HCT116 (cell line): ENCODE measurements around the gene FES. TPM values are rescaled to one million over a fixed set of nuclear protein-coding genes. Genes with fewer than 3 reads are reported as not detected.

Source experiments
- ATAC-seq: fragments of 200-7000 bp; cut with Tn5 transposase; 2 replicates; pipeline ENCODE4 v1.9.1; 2020; ENCODE audit warnings: mild to moderate bottlenecking, moderate library complexity
- BruUV-seq: library from RNA; stranded (reverse); fragments of 400-500 nt; replicated peaks from 2 replicates; lab custom pipeline; 2021; lab: Mats Ljungman, UMichigan
- CTCF ChIA-PET: fragments of 300-600 bp; sonication (Branson Sonifier 250); formaldehyde crosslinking; loops from one replicate; lab custom pipeline; 2021; ENCODE audit warnings: antibody characterized with exemption; lab: Charles Lee
- POLR2A ChIA-PET: fragments of 300-600, 350-600 bp; sonication (Branson Sonifier 250); formaldehyde crosslinking; loops from one replicate; lab custom pipeline; 2021; ENCODE audit warnings: antibody characterized with exemption; lab: Charles Lee
- RAD21 ChIA-PET, 2 experiments: fragments of 300-600 bp; sonication (Branson Sonifier 250); formaldehyde crosslinking; loops; one replicate each; lab custom pipeline; 2023; ENCODE audit warnings: low total read pairs in 2 of 2; ENCODE audit not compliant: uncharacterized antibody in 2 of 2, unreplicated experiment in 2 of 2, low non-redundant PET in 1 of 2; lab: Charles Lee
- DNase-seq: peaks from one replicate; pipeline ENCODE4 v3.0.0-alpha.2; 2010; ENCODE audit warnings: low read depth, low spot score
- H2AFZ ChIP-seq: fragments of 200-600 bp; shearing (Covaris generic), sonication (generic); 2 replicates; pipeline ENCODE4 v1.6.1; 2017; ENCODE audit warnings: low read depth, mixed run types, mixed read lengths, antibody characterized with exemption, low read length; ENCODE audit not compliant: poor library complexity, severe bottlenecking
- H3K27ac ChIP-seq: 2 replicates; pipeline ENCODE4 v1.5.1; 2012; ENCODE audit warnings: low read depth, low read length
- H3K27me3 ChIP-seq: fragments of 200-600 bp; sonication (generic); 2 replicates; pipeline ENCODE4 v1.6.1; 2016; ENCODE audit warnings: mixed run types, low read length, mixed read lengths; ENCODE audit not compliant: insufficient read depth
- H3K36me3 ChIP-seq, 2 experiments: fragments of 200-500 bp in 1 of 2; fragments of 200-600 bp in 1 of 2; sonication (Bioruptor generic) in 1 of 2; sonication (generic) in 1 of 2; 2 replicates each; pipeline versions ENCODE4 v1.5.1 to v1.6.1; 2014 to 2016; ENCODE audit warnings: low read length in 2 of 2, inconsistent platforms in 1 of 2, mixed read lengths in 1 of 2, mixed run types in 1 of 2; ENCODE audit not compliant: insufficient read depth in 2 of 2, control insufficient read depth in 1 of 2
- H3K4me1 ChIP-seq, 2 experiments: fragments of 200-600 bp in 1 of 2; sonication (generic) in 1 of 2; 2 replicates each; pipeline versions ENCODE4 v1.5.1 to v1.6.1; 2012 to 2017; ENCODE audit warnings: low read length in 2 of 2, inconsistent platforms in 1 of 2, mild to moderate bottlenecking in 1 of 2, mixed read lengths in 1 of 2, mixed run types in 1 of 2, moderate library complexity in 1 of 2; ENCODE audit not compliant: insufficient read depth in 2 of 2, control insufficient read depth in 1 of 2
- H3K4me2 ChIP-seq: fragments of 200-600 bp; sonication (generic); 2 replicates; pipeline ENCODE4 v1.6.1; 2017; ENCODE audit warnings: mixed run types, low read length, mixed read lengths
- H3K4me3 ChIP-seq, 2 experiments: fragments of 200-600 bp in 1 of 2; sonication (generic) in 1 of 2; replicated peaks in 1 of 2; 2 replicates each; pipeline ENCODE4 v1.5.1; 2011 to 2016; ENCODE audit warnings: low read length in 2 of 2, control low read depth in 1 of 2, low read depth in 1 of 2, mild to moderate bottlenecking in 1 of 2, mixed read lengths in 1 of 2, mixed run types in 1 of 2
- H3K79me2 ChIP-seq: fragments of 200-600 bp; sonication (generic); 2 replicates; pipeline ENCODE4 v1.6.1; 2017; ENCODE audit warnings: mild to moderate bottlenecking, mixed run types, low read length, moderate library complexity, mixed read lengths; ENCODE audit not compliant: insufficient read depth
- H3K9ac ChIP-seq: fragments of 200-600 bp; sonication (generic); 2 replicates; pipeline ENCODE4 v1.6.1; 2016; ENCODE audit warnings: low read length, mixed read lengths
- H3K9me2 ChIP-seq: fragments of 200-600 bp; sonication (generic), shearing (Covaris generic); 2 replicates; pipeline ENCODE4 v1.6.1; 2017; ENCODE audit warnings: mixed run types, mild to moderate bottlenecking, moderate library complexity; ENCODE audit not compliant: insufficient read depth
- H3K9me3 ChIP-seq, 2 experiments: fragments of 200-500 bp in 1 of 2; fragments of 200-600 bp in 1 of 2; sonication (Bioruptor generic) in 1 of 2; sonication (generic) in 1 of 2; 2 replicates each; pipeline ENCODE4 v1.6.1; 2014 to 2017; ENCODE audit warnings: low read length in 2 of 2, mixed read lengths in 2 of 2, inconsistent platforms in 1 of 2, low read depth in 1 of 2, mild to moderate bottlenecking in 1 of 2, mixed run types in 1 of 2, moderate library complexity in 1 of 2; ENCODE audit not compliant: control insufficient read depth in 1 of 2, insufficient read depth in 1 of 2
- H4K20me1 ChIP-seq: fragments of 200-600 bp; sonication (generic), shearing (Covaris generic); 2 replicates; pipeline ENCODE4 v1.6.1; 2017; ENCODE audit warnings: mixed run types, mild to moderate bottlenecking, moderate library complexity; ENCODE audit not compliant: insufficient read depth
- CEBPB ChIP-seq: IDR thresholded peaks from 2 replicates; pipeline ENCODE4 v1.6.1; 2012; ENCODE audit warnings: low read depth
- POLR2AphosphoS5 ChIP-seq: IDR thresholded peaks from 2 replicates; pipeline ENCODE4 v1.6.1; 2011; ENCODE audit warnings: mild to moderate bottlenecking, low read depth, low read length, moderate library complexity
- RAD21 ChIP-seq: IDR thresholded peaks from 2 replicates; pipeline ENCODE4 v1.6.1; 2012; ENCODE audit warnings: low read depth, mild to moderate bottlenecking
- intact Hi-C: fragments of 100-400 bp; cut with micrococcal nuclease; formaldehyde crosslinking; loops from 2 replicates; pipeline ENCODE4 v1.10.0; 2022
- total RNA-seq: library from RNA; stranded (reverse); gene quantifications from one replicate; pipeline ENCODE4 v1.2.1, GENCODE V29; 2021; ENCODE audit not compliant: unreplicated experiment
- TF ChIP-seq, protein P1 (sequence below): IDR thresholded peaks from 2 replicates; pipeline ENCODE4 v1.6.1; 2012
- TF ChIP-seq, protein P2 (sequence below), 3 experiments: fragments of 200-600 bp in 1 of 3; sonication (generic) in 1 of 3; IDR thresholded peaks in 2 of 3; conservative IDR thresholded peaks in 1 of 3; 2 replicates each; pipeline ENCODE4 v1.5.1; 2012 to 2017; ENCODE audit warnings: low read depth in 2 of 3, low read length in 2 of 3, antibody characterized with exemption in 1 of 3, borderline replicate concordance in 1 of 3, control low read depth in 1 of 3, mild to moderate bottlenecking in 1 of 3, mixed read lengths in 1 of 3, mixed run types in 1 of 3, moderate library complexity in 1 of 3; ENCODE audit not compliant: insufficient read depth in 1 of 3

The FES gene
- total RNA-seq, 1 experiment from 2014 or later, result 5.3 TPM

DNA sequence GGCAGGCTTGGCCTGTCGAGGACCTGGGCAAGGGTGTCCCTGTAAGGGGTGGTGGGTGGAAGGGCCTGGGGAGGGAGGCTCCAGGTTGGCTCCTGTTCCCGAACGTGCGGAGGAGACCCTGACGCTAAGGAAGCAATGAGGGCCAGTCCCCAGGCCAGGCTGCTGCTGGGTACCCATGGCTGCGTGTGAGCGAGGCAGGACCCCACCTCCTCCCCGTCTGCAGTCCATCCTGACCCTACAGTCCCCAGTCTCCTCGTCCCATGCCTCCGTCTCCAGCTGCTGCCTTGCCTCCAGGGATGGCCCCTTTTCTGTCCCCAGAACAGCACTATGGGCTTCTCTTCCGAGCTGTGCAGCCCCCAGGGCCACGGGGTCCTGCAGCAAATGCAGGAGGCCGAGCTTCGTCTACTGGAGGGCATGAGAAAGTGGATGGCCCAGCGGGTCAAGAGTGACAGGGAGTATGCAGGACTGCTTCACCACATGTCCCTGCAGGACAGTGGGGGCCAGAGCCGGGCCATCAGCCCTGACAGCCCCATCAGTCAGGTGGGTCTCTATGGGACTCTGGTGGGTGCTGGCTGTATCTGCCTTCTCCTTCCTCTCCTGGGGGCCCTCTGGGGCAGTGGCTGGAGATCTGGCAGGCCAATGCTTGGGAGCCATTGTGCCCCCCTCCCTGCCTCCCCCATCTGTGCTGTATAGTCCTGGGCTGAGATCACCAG, 571 bp downstream of the FES start:
- DNase-seq (no peak), ATAC-seq (no peak)
- Histone ChIP-seq H3K9me3 (no peaks in the 10 kb centered on the region), H3K4me3 (no peak overlapping the region), H3K36me3 (no peaks in the 10 kb centered on the region; a peak in 1 of 4 replicates), H3K4me1 (peaks cover 0 to 3% of the 10 kb centered on the region in 2 experiments; a peak in 1 of 4 replicates), H3K4me2 (no peak overlapping the region), H4K20me1 (no peaks in the 10 kb centered on the region), H3K27me3 (no peaks in the 10 kb centered on the region), H3K9me2 (no peaks in the 10 kb centered on the region), H2AFZ (no peak overlapping the region), H3K27ac (no peak overlapping the region), H3K79me2 (no peaks in the 10 kb centered on the region), H3K9ac (no peak overlapping the region)
- intact Hi-C loops, result loop anchor here (5.0 kb wide), 1 partner anchor 403 kb away; no protein-coding TSS in a partner anchor
- ChIA-PET RAD21 (interaction anchor here (0.6 to 2.2 kb wide), 4 partner anchors 11 to 1141 kb away, joined by 3 to 7 read pairs (median 5); no protein-coding TSS in a partner anchor), CTCF (interaction anchor here (0.9 to 2.8 kb wide), 6 partner anchors 14 to 591 kb away, joined by 3 to 26 read pairs (median 10); partner anchors contain the start of gene BLM), POLR2A (interaction anchor here (0.6 kb wide), 1 partner anchor 497 kb away, joined by 3 read pairs; the partner anchor contains the start of gene IQGAP1)
- TF ChIP-seq, protein P1, sequence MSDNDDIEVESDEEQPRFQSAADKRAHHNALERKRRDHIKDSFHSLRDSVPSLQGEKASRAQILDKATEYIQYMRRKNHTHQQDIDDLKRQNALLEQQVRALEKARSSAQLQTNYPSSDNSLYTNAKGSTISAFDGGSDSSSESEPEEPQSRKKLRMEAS, result no peak
- no peak for TF ChIP-seq CEBPB
- no peak for TF ChIP-seq POLR2AphosphoS5
- BruUV-seq, result no TSS peak

DNA sequence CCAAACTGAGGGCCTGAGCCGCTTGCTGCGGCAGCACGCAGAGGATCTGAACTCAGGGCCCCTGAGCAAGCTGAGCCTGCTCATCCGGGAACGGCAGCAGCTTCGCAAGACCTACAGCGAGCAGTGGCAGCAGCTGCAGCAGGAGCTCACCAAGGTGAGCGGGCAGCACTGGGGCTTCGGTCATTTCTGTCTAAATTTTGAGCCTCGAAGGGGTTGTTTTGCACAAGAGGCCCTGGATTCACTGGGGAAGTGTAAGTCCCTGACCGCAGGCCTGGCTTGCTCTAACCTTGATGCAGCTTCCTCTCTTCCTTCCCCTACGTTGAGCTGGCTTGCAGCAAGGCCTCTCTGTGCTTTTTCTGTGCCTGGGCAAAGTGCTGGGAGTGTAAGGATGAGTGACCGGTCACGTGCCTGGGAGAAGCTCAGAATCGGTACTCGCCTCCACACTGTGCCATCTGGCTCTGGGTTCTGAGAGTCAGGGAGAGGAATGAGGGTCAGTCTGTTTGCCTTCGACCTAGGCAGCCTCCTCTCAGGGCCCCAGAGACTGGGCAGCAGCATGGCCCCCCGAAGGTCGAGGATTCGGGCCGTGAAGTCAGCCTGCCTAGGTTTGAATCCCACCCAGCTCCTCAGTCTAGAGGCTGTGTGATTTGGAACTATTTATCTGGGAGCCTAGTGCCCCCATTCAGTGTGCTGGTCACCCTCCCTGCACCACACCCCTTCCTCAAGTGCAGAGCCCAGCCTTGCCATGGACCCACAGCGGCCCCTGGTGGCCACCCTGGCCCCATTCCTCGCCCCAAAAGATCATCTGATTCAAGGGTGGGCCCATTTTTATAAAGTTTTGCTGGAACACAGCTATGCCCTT, 1.4 kb downstream of the FES start:
- Histone ChIP-seq H3K79me2 (no peaks in the 10 kb centered on the region), H3K9ac (no peak overlapping the region), H3K27ac (no peak overlapping the region), H3K36me3 (no peaks in the 10 kb centered on the region; a peak in 1 of 4 replicates), H4K20me1 (no peaks in the 10 kb centered on the region), H3K27me3 (no peaks in the 10 kb centered on the region), H3K9me2 (no peaks in the 10 kb centered on the region), H3K4me2 (no peak overlapping the region), H3K4me3 (no peak overlapping the region), H3K4me1 (peaks cover 0 to 3% of the 10 kb centered on the region in 2 experiments; a peak in 1 of 4 replicates)
- ChIA-PET CTCF (interaction anchor here (0.6 to 2.8 kb wide), 18 partner anchors 14 to 592 kb away, joined by 3 to 26 read pairs (median 4); partner anchors contain the start of genes BLM, FURIN, HDDC3 and UNC45A), RAD21 (interaction anchor here (0.6 to 2.2 kb wide), 6 partner anchors 12 to 566 kb away, joined by 3 to 8 read pairs (median 4); no protein-coding TSS in a partner anchor), POLR2A (interaction anchor here (0.6 to 0.8 kb wide), 2 partner anchors 47 to 498 kb away, joined by 3 to 4 read pairs; partner anchors contain the start of genes HDDC3 and IQGAP1)
- peak; percentile 84 for ATAC-seq
- intact Hi-C loops, result loop anchor here (1.0 to 5.0 kb wide), 4 partner anchors 237 to 592 kb away; no protein-coding TSS in a partner anchor
- DNase-seq, result no peak
- no TSS peak for BruUV-seq
- TF ChIP-seq, protein P1, result no peak
- peak; percentile 99 for TF ChIP-seq RAD21
- TF ChIP-seq, protein P2, sequence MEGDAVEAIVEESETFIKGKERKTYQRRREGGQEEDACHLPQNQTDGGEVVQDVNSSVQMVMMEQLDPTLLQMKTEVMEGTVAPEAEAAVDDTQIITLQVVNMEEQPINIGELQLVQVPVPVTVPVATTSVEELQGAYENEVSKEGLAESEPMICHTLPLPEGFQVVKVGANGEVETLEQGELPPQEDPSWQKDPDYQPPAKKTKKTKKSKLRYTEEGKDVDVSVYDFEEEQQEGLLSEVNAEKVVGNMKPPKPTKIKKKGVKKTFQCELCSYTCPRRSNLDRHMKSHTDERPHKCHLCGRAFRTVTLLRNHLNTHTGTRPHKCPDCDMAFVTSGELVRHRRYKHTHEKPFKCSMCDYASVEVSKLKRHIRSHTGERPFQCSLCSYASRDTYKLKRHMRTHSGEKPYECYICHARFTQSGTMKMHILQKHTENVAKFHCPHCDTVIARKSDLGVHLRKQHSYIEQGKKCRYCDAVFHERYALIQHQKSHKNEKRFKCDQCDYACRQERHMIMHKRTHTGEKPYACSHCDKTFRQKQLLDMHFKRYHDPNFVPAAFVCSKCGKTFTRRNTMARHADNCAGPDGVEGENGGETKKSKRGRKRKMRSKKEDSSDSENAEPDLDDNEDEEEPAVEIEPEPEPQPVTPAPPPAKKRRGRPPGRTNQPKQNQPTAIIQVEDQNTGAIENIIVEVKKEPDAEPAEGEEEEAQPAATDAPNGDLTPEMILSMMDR (IDR thresholded peaks at IDR 0.05 in 2 of 3, conservative IDR thresholded peaks at IDR 0.05 in 1 of 3; ENCODE audit: borderline replicate concordance in 1 of 3, insufficient read depth in 1 of 3, low read depth in 2 of 3, low read length in 2 of 3), result peak; percentile 95 to 100 (median 98)
- TF ChIP-seq, all 23 proteins: peak for 2
- Histone ChIP-seq H3K9me3 (no peaks in the 10 kb centered on the region), H2AFZ (no peak overlapping the region)
